ENCODE results near the gene OR5K3. TPM values are rescaled to one million over a fixed set of nuclear protein-coding genes. Genes with fewer than 3 reads are reported as not detected.

Gene OR5K3
- total and polyA plus RNA-seq, 9 of the 15 experiments (the other 6 are each of a cell fraction or from before 2014, with no cell fraction given) = not detected

GRCh38 chr3:98440283-98440682 lies 49.8 kb downstream of the OR5K3 start:
- no peak for FAIRE-seq
- no peaks in the 10 kb centered on the region for H3K36me3 ChIP-seq (ENCODE audit: control insufficient read depth, insufficient read depth, low read length)
- intact Hi-C loops (cut with micrococcal nuclease) (no loop called here), in situ Hi-C loops (cut with MboI) (no loop called here)
- no peaks in the 10 kb centered on the region for H3K9me1 ChIP-seq (ENCODE audit: control insufficient read depth, insufficient read depth, low read length)
- no peak overlapping the region for H3K4me3 ChIP-seq
- H2AFZ ChIP-seq (ENCODE audit: low read depth, low read length) = no peak overlapping the region
- H3K27ac ChIP-seq (ENCODE audit: extremely low read depth, low read depth, low read length) = no peak overlapping the region
- no TSS peak for BruUV-seq (replicated peaks)
- no peak overlapping the region for H3K9ac ChIP-seq (ENCODE audit: insufficient read depth in 1 of 2, low read depth in 2 of 2, low read length in 2 of 2)
- no peaks in the 10 kb centered on the region for H3K9me3 ChIP-seq (replicated peaks; ENCODE audit: control insufficient read depth, insufficient read depth, low read depth, low read length)
- H4K20me1 ChIP-seq (replicated peaks; ENCODE audit: control insufficient read depth, insufficient read depth, low read length) = no peaks in the 10 kb centered on the region
- H3K4me1 ChIP-seq (replicated peaks in 1 of 2; ENCODE audit: control insufficient read depth in 2 of 2, insufficient read depth in 2 of 2, low read length in 2 of 2) = no peaks in the 10 kb centered on the region
- no peaks in the 10 kb centered on the region for H3K79me2 ChIP-seq (ENCODE audit: control insufficient read depth, insufficient read depth, low read length)
- no peak for ATAC-seq
- ChIA-PET POLR2A (no interaction called here), CTCF (ENCODE audit: low intra/inter-chr PET ratio) (no interaction called here)
- no peaks in the 10 kb centered on the region for H3K27me3 ChIP-seq (ENCODE audit: control insufficient read depth in 2 of 2, insufficient read depth in 2 of 2, low read length in 2 of 2)
- no peak overlapping the region for H3K4me2 ChIP-seq (ENCODE audit: insufficient read depth, low read length)
- DNase-seq (ENCODE audit: extremely low read depth in 1 of 4, low spot score in 3 of 4) = no peak
- no peak for TF ChIP-seq SREBF2 (CRISPR knock-in tag; IDR thresholded peaks at IDR 0.05)
- TF ChIP-seq, protein P1, sequence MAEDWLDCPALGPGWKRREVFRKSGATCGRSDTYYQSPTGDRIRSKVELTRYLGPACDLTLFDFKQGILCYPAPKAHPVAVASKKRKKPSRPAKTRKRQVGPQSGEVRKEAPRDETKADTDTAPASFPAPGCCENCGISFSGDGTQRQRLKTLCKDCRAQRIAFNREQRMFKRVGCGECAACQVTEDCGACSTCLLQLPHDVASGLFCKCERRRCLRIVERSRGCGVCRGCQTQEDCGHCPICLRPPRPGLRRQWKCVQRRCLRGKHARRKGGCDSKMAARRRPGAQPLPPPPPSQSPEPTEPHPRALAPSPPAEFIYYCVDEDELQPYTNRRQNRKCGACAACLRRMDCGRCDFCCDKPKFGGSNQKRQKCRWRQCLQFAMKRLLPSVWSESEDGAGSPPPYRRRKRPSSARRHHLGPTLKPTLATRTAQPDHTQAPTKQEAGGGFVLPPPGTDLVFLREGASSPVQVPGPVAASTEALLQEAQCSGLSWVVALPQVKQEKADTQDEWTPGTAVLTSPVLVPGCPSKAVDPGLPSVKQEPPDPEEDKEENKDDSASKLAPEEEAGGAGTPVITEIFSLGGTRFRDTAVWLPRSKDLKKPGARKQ (CRISPR knock-in tag; IDR thresholded peaks at IDR 0.05) = no peak
- TF ChIP-seq ETS2 (tag; IDR thresholded peaks at IDR 0.05; ENCODE audit: borderline replicate concordance, poor library complexity, severe bottlenecking) = no peak
- TF ChIP-seq, protein P2, sequence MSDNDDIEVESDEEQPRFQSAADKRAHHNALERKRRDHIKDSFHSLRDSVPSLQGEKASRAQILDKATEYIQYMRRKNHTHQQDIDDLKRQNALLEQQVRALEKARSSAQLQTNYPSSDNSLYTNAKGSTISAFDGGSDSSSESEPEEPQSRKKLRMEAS (CRISPR knock-in tag; IDR thresholded peaks at IDR 0.05) = no peak
- TF ChIP-seq EHMT2 (IDR thresholded peaks at IDR 0.05) = no peak
- no peak for TF ChIP-seq TAF1 (IDR thresholded peaks at IDR 0.05; ENCODE audit: control insufficient read depth, extremely low read depth, insufficient read depth, low read length, severe bottlenecking)
- no peak for TF ChIP-seq MYC (IDR thresholded peaks at IDR 0.05; ENCODE audit: low read depth, low read length)
- TF ChIP-seq MYC (CRISPR knock-in tag; IDR thresholded peaks at IDR 0.05; ENCODE audit: borderline replicate concordance, low read depth) = no peak
- TF ChIP-seq SNRNP70 (optimal IDR thresholded peaks at IDR 0.05; ENCODE audit: low read depth, low read length) = no peak
- no peak for TF ChIP-seq BCOR (IDR thresholded peaks at IDR 0.05)
- no peak for TF ChIP-seq BRCA1 (IDR thresholded peaks at IDR 0.05)
- TF ChIP-seq BRCA1 (CRISPR knock-in tag; IDR thresholded peaks at IDR 0.05) = no peak
- no peak for TF ChIP-seq MNT (conservative IDR thresholded peaks at IDR 0.05)
- no peak for TF ChIP-seq MCM7 (IDR thresholded peaks at IDR 0.05)
- TF ChIP-seq NONO (IDR thresholded peaks at IDR 0.05; ENCODE audit: low read depth in 2 of 2, low read length in 1 of 2) = no peak
- no peak for TF ChIP-seq PHB2 (IDR thresholded peaks at IDR 0.05; ENCODE audit: low read depth)
